GM18511 (cell line): ENCODE results near the gene DDN.

Source experiments
- ATAC-seq: cut with Tn5 transposase; IDR thresholded peaks from one replicate; pipeline ENCODE4 v1.9.1; 2021; ENCODE audit warnings: mild to moderate bottlenecking, moderate library complexity; ENCODE audit not compliant: unreplicated experiment

The DDN gene

DNA sequence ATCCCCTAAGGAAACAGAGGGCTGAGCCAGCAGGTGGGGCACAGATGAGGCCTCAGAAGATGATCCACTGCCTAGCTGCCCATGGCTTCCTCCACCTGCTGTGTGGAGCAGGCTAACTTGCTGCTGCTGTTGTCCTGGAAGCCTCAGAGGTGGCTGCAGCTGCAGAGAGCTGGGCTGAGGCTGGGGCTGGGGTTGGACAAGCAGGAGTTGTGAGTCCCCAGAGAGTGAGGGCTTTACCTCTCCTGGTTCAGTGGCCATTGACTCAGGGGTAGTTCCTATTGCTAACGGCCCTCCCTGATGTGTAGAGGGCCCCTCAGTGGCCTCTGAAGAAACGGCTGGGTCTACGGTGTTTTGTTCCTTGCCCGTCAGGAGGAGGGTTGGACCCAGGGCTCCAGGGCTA lies 33.1 kb upstream of the DDN start:
- ATAC-seq: no peak

GRCh38 chr12:49031573-49032161 lies 32.5 kb upstream of the DDN start:
- no peak for ATAC-seq

- no peak for ATAC-seq
These were observed 31.8 kb upstream of the DDN start for GRCh38 chr12:49030714-49031572.

- ATAC-seq: no peak
These were observed 30.9 kb upstream of the DDN start for GRCh38 chr12:49030119-49030518.

DNA sequence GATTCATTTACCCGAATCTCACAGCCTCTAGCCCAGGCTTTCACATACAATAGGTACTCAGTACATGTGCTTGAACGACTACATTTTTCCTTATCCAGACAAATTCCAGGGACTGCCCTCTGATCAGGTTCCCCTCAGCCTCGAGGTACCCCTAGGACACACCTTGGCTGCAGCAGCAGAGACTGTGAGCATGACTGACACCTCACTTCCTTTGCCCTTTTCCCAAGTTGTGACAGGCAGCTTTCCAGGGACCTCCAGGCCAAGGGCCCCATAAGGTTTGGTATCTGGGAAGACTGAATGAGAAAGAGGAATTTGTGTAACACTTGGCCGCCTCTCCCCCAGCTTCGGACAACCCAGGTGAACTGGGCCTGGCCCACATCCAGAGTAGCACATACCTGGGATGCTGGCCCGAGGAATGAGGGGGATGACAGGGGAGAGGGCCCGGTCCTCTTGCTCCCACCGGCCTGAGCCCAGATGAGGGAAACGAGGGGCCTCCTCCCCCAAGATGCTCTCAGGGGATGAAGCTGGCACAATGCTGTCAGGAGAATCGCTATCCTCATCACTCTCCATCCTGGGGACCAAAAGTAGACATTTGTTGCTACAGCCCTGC lies 29.6 kb upstream of the DDN start:
- ATAC-seq: no peak

DNA sequence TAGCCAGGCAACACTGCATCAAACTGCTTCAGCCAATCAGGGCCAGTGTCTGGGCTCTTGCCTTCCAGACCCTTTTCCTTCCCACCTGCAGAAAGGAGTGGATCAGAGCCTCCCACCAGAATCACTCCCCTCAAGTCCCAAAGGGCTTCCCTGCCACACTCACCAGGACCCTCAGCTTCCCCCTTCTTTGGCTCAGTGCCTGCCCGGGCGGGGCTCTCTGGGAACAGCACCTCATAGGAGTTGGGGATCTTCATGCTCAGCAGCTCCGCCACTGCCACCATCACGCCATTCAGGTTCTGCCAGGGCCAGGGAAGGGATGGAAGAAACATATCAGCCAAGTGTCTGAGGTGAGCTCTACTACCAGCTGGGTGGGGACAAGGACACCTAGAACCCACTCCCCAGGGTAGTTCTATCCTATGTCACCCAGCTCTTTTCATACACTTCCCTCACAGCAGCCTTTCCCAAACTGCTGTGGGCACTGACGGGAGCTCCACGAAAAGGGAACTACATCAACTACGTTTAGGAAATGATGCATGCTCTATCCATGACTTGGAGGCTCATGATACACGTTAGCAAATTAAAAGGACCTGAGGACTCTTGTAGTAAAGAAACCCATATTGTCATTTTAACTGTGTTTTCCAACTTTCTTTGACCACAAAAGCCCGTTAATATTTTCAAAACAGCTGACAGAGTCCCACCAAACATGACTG lies 28.8 kb upstream of the DDN start:
- no peak for ATAC-seq

DNA sequence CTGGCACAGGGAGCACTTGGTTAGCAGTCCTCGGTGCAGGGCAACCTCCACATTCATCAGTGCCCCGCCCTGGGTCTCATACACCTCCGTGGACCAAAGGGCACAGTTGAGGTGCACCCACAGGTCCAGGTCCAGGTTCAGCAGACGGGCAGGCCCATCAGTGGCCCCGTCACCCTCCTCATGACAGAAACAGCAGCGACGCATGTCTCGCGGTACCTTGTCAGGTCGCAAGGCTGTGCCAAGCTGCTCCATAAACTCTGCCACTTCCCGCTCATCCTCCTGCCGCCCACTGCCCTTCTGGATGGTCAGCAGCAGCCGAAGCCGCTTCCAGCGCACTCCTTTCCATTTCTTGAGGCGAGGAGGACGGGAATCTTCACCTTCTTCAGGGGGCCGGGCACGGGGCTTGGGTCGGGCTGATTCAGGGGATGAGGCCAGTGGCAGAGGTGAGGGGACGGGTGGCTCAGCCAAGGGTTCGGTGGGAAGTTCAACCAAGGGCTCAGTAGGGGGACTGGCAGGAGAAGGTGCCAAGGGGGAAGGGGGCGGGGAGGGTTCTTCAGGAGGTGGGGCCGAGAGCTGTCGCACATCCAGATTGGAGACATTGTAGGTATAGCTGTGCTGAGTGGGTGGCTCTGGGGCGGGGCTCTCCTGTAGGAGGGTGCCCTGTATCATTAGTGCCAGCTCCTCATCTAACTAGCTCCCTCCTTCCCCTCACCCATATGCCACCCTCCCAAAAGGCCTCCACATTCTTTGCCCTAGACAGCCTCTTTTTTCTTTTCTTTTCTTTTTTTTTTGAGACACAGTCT lies 27.7 kb upstream of the DDN start:
- ATAC-seq: no peak

GRCh38 chr12:49026101-49026500 lies 26.9 kb upstream of the DDN start:
- ATAC-seq: no peak

DNA sequence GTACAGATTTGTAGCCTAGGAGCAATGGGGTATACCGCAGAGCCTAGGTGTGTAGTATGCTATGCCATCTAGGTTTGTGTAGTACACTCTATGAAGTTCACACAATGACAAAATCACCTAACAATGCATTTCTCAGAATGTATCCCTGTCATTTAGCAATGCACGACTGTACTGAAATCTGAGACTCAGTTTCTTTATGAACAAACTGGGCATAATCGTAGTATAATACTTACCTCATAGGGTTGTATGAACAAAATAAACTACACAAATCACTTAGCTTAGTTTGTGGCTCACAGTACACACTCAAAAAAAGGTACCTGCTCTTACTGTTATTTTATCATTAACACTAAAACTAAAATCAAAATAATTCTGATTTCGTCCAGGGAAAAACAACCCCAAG lies 26.3 kb upstream of the DDN start:
- no peak for ATAC-seq

- no peak for ATAC-seq
These were observed 25.4 kb upstream of the DDN start for GRCh38 chr12:49024543-49024942.

- no peak for ATAC-seq
These were observed 24.6 kb upstream of the DDN start for GRCh38 chr12:49023812-49024211.

GRCh38 chr12:49022558-49023178 lies 23.5 kb upstream of the DDN start:
- ATAC-seq: no peak

GRCh38 chr12:49021292-49021915 lies 22.2 kb upstream of the DDN start:
- ATAC-seq: no peak

DNA sequence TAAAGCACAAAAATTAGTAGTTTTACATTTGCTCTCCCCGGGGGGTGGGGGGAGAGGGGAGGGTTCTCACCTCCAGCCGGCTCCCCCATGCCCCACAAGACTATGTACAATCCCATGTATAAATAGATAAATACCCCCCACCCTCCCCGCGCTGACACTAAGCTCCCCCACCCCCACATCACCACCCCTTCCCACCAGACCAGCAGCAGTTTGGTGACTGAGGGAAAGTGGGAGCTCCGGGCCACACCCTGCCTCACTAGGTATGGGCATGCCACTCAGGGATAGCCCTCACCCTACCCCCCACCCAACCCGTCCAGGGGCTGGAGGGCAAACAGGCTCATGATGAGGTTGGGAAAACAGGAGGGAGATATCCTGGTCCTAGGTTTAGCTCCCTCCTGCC lies 21.3 kb upstream of the DDN start:
- no peak for ATAC-seq

DNA sequence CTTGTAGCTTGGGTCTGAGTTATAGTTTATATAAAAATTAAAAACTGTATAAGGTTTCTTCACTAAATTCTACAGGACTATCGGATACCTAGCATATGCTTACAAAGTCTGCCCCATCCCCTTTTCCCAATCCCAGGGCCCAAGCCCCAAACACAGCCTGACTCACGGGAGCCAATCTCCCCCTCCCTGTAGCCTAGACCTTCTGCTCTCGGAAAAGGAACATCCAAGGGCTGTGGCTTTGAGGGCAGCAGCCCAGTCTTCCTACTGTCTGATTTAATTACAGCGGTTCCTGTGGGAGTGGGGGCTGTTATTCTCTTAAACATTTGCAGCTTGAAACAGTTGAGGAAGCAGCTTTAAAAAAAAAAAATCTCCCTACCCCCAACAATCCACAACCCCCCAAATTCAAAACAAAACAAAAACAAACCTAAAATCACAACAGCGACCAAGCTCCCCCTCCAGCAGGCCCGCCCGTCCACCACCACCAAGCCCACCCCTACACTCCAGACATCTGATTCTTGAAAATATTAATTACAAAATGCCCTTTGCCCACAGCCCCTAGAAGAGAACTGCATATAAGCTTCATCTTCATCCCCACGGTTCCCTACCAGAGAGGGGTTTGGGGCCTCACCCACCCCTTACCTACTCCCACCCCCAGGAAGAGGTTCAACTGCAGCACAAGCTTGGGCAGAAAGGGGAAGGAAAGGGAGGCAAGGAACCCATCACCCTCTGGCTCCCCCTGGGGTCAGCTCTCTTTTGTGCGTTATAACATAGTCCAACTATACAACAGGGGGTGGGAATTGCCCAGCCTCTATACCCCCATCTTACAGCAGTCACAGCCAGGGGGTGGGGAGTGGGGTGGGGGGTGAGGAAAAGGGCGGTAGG lies 20.5 kb upstream of the DDN start:
- ATAC-seq: no peak

- ATAC-seq: peak; percentile 36
These were observed 19.9 kb upstream of the DDN start for GRCh38 chr12:49019120-49019430.

DNA sequence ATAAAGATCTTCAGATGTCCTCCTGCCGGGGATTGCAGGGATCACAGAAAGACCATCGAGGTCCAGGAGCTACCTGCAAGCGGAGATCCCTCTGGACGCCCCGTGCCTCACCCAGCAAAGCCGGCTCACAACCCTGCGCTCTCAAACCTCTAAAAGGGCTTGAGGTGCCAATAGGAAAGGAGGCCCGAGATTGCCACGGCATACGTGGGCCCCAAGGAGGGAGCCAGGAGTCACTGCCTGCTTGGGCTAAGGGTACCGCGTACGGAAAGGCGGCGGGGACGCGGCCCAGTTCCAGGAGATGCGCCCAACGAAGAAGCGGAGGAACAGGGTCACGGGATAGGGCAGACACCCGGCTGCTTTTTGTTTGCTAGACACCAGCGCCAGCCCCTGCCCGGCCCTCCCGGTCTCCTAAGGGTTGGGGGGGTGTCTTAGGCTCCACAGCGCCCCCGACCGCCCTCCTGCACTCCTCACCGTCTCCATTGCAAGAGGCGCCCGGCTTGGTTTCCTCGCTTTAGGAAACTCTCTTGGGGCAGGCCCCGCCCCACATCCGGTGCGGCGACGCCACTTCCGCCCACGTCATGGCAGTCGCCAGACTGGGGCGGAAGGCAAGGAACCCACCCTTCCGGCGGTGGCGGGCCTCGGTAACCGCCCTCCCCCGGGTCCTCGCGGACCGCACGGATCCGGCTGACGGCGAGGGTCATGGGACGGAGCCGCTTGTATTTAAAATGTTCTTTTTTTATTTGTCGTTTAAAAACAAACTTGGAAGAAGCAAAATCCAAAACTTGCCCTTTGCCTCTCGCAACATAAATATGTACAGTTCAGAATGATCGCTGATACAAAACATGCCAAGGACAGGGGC lies 19.3 kb upstream of the DDN start, which contains the start of gene PRKAG1:
PRKAG1 (minus strand) TSS at position 516 of the 859 bp plus-strand sequence; CDS start at position 480, 36 bp downstream.
- peak; percentile 86 for ATAC-seq

- peak; percentile 29 for ATAC-seq
These were observed 18.7 kb upstream of the DDN start for GRCh38 chr12:49017891-49018260.
